HG03025 (cell line): Measurements from ENCODE around the gene ISY1.
"Not testable (repeated sequence)": the region's sequence is repeated elsewhere in the genome, so short reads cannot be mapped to it uniquely, and the experiment has no call there.

Experiments
- ATAC-seq: cut with Tn5 transposase; IDR thresholded peaks from one replicate; pipeline ENCODE4 v1.9.1; 2021; ENCODE audit warnings: mild to moderate bottlenecking, moderate library complexity; ENCODE audit not compliant: unreplicated experiment, low FRiP score

The ISY1 gene

GRCh38 chr3:129160891-129161859, at the start of gene ISY1:
Gene ISY1, minus strand, starts transcription at chr3:129161063. Its CDS starts 88 bp downstream, at chr3:129160975.
- peak; percentile 80 for ATAC-seq

- ATAC-seq: no peak
Measured at GRCh38 chr3:129207479-129207878, 46.6 kb upstream of the ISY1 start.

GRCh38 chr3:129205109-129205832, 44.4 kb upstream of the ISY1 start:
- ATAC-seq: no peak

GRCh38 chr3:129204473-129204872, 43.6 kb upstream of the ISY1 start:
- no peak for ATAC-seq

GRCh38 chr3:129199366-129199765, 38.5 kb upstream of the ISY1 start:
- no peak for ATAC-seq

- ATAC-seq: no peak
Measured at GRCh38 chr3:129197321-129197720, 36.5 kb upstream of the ISY1 start.

GRCh38 chr3:129196601-129197000, 35.7 kb upstream of the ISY1 start:
- ATAC-seq: no peak

GRCh38 chr3:129195731-129196256, 34.9 kb upstream of the ISY1 start:
- ATAC-seq: no peak

GRCh38 chr3:129189793-129190192, 28.9 kb upstream of the ISY1 start:
- not testable (repeated sequence) for ATAC-seq

- ATAC-seq: no peak
Measured at GRCh38 chr3:129187857-129188256, 27.0 kb upstream of the ISY1 start.

- no peak for ATAC-seq
Measured at GRCh38 chr3:129185783-129186182, 24.9 kb upstream of the ISY1 start.

- ATAC-seq: not testable (repeated sequence)
Measured at GRCh38 chr3:129184784-129185542, 24.1 kb upstream of the ISY1 start.

- no peak for ATAC-seq
Measured at GRCh38 chr3:129184396-129184657, 23.5 kb upstream of the ISY1 start.

- ATAC-seq: peak; percentile 92
Measured at GRCh38 chr3:129183569-129184395, 22.9 kb upstream of the ISY1 start, which contains the start of gene CNBP. Gene CNBP, minus strand, starts transcription at chr3:129183896. Its CDS starts 12,139 bp downstream, at chr3:129171757.

GRCh38 chr3:129182390-129183185, 21.7 kb upstream of the ISY1 start:
- ATAC-seq: no peak

GRCh38 chr3:129181819-129182218, 21.0 kb upstream of the ISY1 start:
- no peak for ATAC-seq

- no peak for ATAC-seq
Measured at GRCh38 chr3:129180461-129180860, 19.6 kb upstream of the ISY1 start.

GRCh38 chr3:129176051-129176450, 15.2 kb upstream of the ISY1 start:
- no peak for ATAC-seq

GRCh38 chr3:129173725-129174124, 12.9 kb upstream of the ISY1 start:
- ATAC-seq: no peak
